ENCODE data around the gene ABHD8. TPM values are rescaled to one million over a fixed set of nuclear protein-coding genes. Genes with fewer than 3 reads are reported as not detected.

Gene ABHD8
- total RNA-seq, 1 experiment from 2014 or later, result 5.2 TPM

- ChIA-PET CTCF (interaction anchor here (0.9 to 1.8 kb wide), 5 partner anchors 11 to 40 kb away, joined by 4 to 6 read pairs (median 4); no protein-coding TSS in a partner anchor), POLR2A (interaction anchor here (2.8 kb wide), 1 partner anchor 11 kb away, joined by 12 read pairs; the partner anchor contains the start of gene ANO8), RAD21 (ENCODE audit: low non-redundant PET in 1 of 2, low total read pairs in 2 of 2, uncharacterized antibody in 2 of 2, unreplicated experiment in 2 of 2) (no interaction called here)
- Histone ChIP-seq H3K79me2 (ENCODE audit: insufficient read depth, low read length) (no peaks in the 10 kb centered on the region), H3K27ac (ENCODE audit: low read depth, low read length) (peak overlapping the region; percentile 28; the same call in 1 of the 2 replicates), H2AFZ (ENCODE audit: low read depth, low read length, poor library complexity, severe bottlenecking) (no peak overlapping the region), H3K27me3 (ENCODE audit: insufficient read depth, low read length) (no peaks in the 10 kb centered on the region), H3K36me3 (ENCODE audit: control insufficient read depth in 1 of 2, insufficient read depth in 2 of 2, low read length in 2 of 2) (peaks cover 3 to 4% of the 10 kb centered on the region in 2 experiments; a peak in 1 of 4 replicates), H3K9me3 (ENCODE audit: control insufficient read depth in 1 of 2, insufficient read depth in 1 of 2, low read depth in 1 of 2, low read length in 2 of 2) (no peaks in the 10 kb centered on the region), H4K20me1 (ENCODE audit: insufficient read depth) (no peaks in the 10 kb centered on the region), H3K9me2 (ENCODE audit: insufficient read depth) (no peaks in the 10 kb centered on the region), H3K4me1 (ENCODE audit: control insufficient read depth in 1 of 2, insufficient read depth in 2 of 2, low read length in 2 of 2) (peaks cover 18 to 31% of the 10 kb centered on the region in 2 experiments; a peak in 3 of 4 replicates), H3K4me3 (replicated peaks in 1 of 2; ENCODE audit: low read depth in 1 of 2, low read length in 2 of 2) (no peak overlapping the region), H3K4me2 (ENCODE audit: low read length) (peak overlapping the region; percentile 52), H3K9ac (ENCODE audit: low read length) (no peak overlapping the region)
- intact Hi-C loops (cut with micrococcal nuclease), result loop anchor here (1.0 to 2.0 kb wide), 2 partner anchors 40 to 121 kb away; no protein-coding TSS in a partner anchor
- BruUV-seq (replicated peaks), result no TSS peak
- DNase-seq (ENCODE audit: low read depth, low spot score) (peak; percentile 60), ATAC-seq (peak; percentile 94)
- TF ChIP-seq ZFX (IDR thresholded peaks at IDR 0.05), result peak; percentile 39; the same call in 1 of the 2 replicates
- TF ChIP-seq POLR2AphosphoS5 (IDR thresholded peaks at IDR 0.05; ENCODE audit: low read depth, low read length), result no peak
- peak; percentile 86 for TF ChIP-seq RAD21 (IDR thresholded peaks at IDR 0.05; ENCODE audit: low read depth)
- no peak for TF ChIP-seq EZH2phosphoT487 (IDR thresholded peaks at IDR 0.05; ENCODE audit: borderline replicate concordance)
- peak in 2 of 3 experiments; percentile 83 to 91 for TF ChIP-seq CTCF (IDR thresholded peaks at IDR 0.05 in 2 of 3, conservative IDR thresholded peaks at IDR 0.05 in 1 of 3; ENCODE audit: borderline replicate concordance in 1 of 3, insufficient read depth in 1 of 3, low read depth in 2 of 3, low read length in 2 of 3)
- TF ChIP-seq JUND (IDR thresholded peaks at IDR 0.05), result no peak
Observed at GRCh38 chr19:17346109-17346671, 43.0 kb upstream of the ABHD8 start.

- Histone ChIP-seq H3K4me1 (ENCODE audit: control insufficient read depth in 1 of 2, insufficient read depth in 2 of 2, low read length in 2 of 2) (peaks cover 32 to 50% of the 10 kb centered on the region in 2 experiments), H3K79me2 (ENCODE audit: insufficient read depth, low read length) (peaks cover 16% of the 10 kb centered on the region), H3K27me3 (ENCODE audit: insufficient read depth, low read length) (no peaks in the 10 kb centered on the region), H3K36me3 (ENCODE audit: control insufficient read depth in 1 of 2, insufficient read depth in 2 of 2, low read length in 2 of 2) (peaks cover 3 to 9% of the 10 kb centered on the region in 2 experiments; a peak in 1 of 4 replicates), H3K9ac (ENCODE audit: low read length) (no peak overlapping the region), H3K9me2 (ENCODE audit: insufficient read depth) (no peaks in the 10 kb centered on the region), H3K9me3 (ENCODE audit: control insufficient read depth in 1 of 2, insufficient read depth in 1 of 2, low read depth in 1 of 2, low read length in 2 of 2) (no peaks in the 10 kb centered on the region), H2AFZ (ENCODE audit: low read depth, low read length, poor library complexity, severe bottlenecking) (no peak overlapping the region), H3K4me2 (ENCODE audit: low read length) (no peak overlapping the region), H3K27ac (ENCODE audit: low read depth, low read length) (peak overlapping the region; percentile 54; the same call in 1 of the 2 replicates), H3K4me3 (replicated peaks in 1 of 2; ENCODE audit: low read depth in 1 of 2, low read length in 2 of 2) (no peak overlapping the region), H4K20me1 (ENCODE audit: insufficient read depth) (no peaks in the 10 kb centered on the region)
- RAD21 ChIA-PET (ENCODE audit: low non-redundant PET in 1 of 2, low total read pairs in 2 of 2, uncharacterized antibody in 2 of 2, unreplicated experiment in 2 of 2), result no interaction called here
- DNase-seq (ENCODE audit: low read depth, low spot score) (no peak), ATAC-seq (no peak)
- BruUV-seq (replicated peaks), result no TSS peak
- POLR2A ChIA-PET, result no interaction called here
- TF ChIP-seq TCF7L2 (IDR thresholded peaks at IDR 0.05; ENCODE audit: borderline replicate concordance, extremely low read depth, insufficient read depth, insufficient read length) (no peak), CEBPB (IDR thresholded peaks at IDR 0.05; ENCODE audit: low read depth) (no peak), CTCF (IDR thresholded peaks at IDR 0.05 in 2 of 3, conservative IDR thresholded peaks at IDR 0.05 in 1 of 3; ENCODE audit: borderline replicate concordance in 1 of 3, insufficient read depth in 1 of 3, low read depth in 2 of 3, low read length in 2 of 3) (no peak), RAD21 (IDR thresholded peaks at IDR 0.05; ENCODE audit: low read depth) (no peak), SRF (IDR thresholded peaks at IDR 0.05; ENCODE audit: low read depth) (no peak)
- CTCF ChIA-PET, result no interaction called here
- intact Hi-C loops (cut with micrococcal nuclease), result no loop called here
Observed at GRCh38 chr19:17341845-17342244, 38.6 kb upstream of the ABHD8 start.

Measured in HCT116 (cell line).